Endodermal cell (in vitro differentiated cells): ENCODE results near the gene RNF126. TPM values are rescaled to one million over a fixed set of nuclear protein-coding genes. Genes with fewer than 3 reads are reported as not detected.

Experiments used
- DNase-seq: peaks from one replicate; pipeline ENCODE4 v3.0.0-alpha.2; 2017
- H3K27ac ChIP-seq: 2 replicates; pipeline ENCODE4 v1.5.1; 2013; ENCODE audit warnings: mild to moderate bottlenecking, low read depth, low read length, moderate library complexity
- H3K27me3 ChIP-seq: 2 replicates; pipeline ENCODE4 v1.6.1; 2013; ENCODE audit warnings: mild to moderate bottlenecking, low read length, moderate library complexity; ENCODE audit not compliant: insufficient read depth, control insufficient read depth, poor library complexity, severe bottlenecking
- H3K36me3 ChIP-seq: 2 replicates; pipeline ENCODE4 v1.7.0; 2013; ENCODE audit warnings: mild to moderate bottlenecking, low read length, moderate library complexity; ENCODE audit not compliant: control insufficient read depth, insufficient read depth
- H3K4me1 ChIP-seq: one replicate; pipeline ENCODE4 v1.7.0; 2013; ENCODE audit warnings: low read length; ENCODE audit not compliant: control insufficient read depth, insufficient read depth
- H3K4me3 ChIP-seq: 2 replicates; pipeline ENCODE4 v1.5.1; 2013; ENCODE audit warnings: mild to moderate bottlenecking, low read length, moderate library complexity
- H3K9ac ChIP-seq: 2 replicates; pipeline ENCODE4 v1.6.1; 2013; ENCODE audit warnings: mild to moderate bottlenecking, low read length, moderate library complexity; ENCODE audit not compliant: poor library complexity, severe bottlenecking; ENCODE audit errors: extremely low read depth
- H3K9me3 ChIP-seq: 2 replicates; pipeline ENCODE4 v1.6.1; 2013; ENCODE audit warnings: mild to moderate bottlenecking, low read length, moderate library complexity; ENCODE audit not compliant: control insufficient read depth
- H3K27ac Mint-ChIP-seq: 2 replicates; pipeline ENCODE4 v1.8.0; 2020; ENCODE audit warnings: mixed read lengths
- H3K27me3 Mint-ChIP-seq: 2 replicates; pipeline ENCODE4 v1.8.0; 2021; ENCODE audit warnings: mild to moderate bottlenecking, mixed read lengths; ENCODE audit not compliant: insufficient read depth
- H3K36me3 Mint-ChIP-seq: 2 replicates; pipeline ENCODE4 v1.8.0; 2020; ENCODE audit warnings: low read depth, mixed read lengths
- H3K4me1 Mint-ChIP-seq: 2 replicates; pipeline ENCODE4 v1.8.0; 2020; ENCODE audit warnings: mixed read lengths
- H3K4me3 Mint-ChIP-seq: 2 replicates; pipeline ENCODE4 v1.8.0; 2020; ENCODE audit warnings: mild to moderate bottlenecking, moderate library complexity, mixed read lengths
- H3K9me3 Mint-ChIP-seq: 2 replicates; pipeline ENCODE4 v1.8.0; 2020; ENCODE audit warnings: mild to moderate bottlenecking, mixed read lengths
- WGBS, 2 experiments: methylation state at CpG; one replicate each; pipeline versions ENCODE4 v1.1.5 to v1.1.7; 2013; ENCODE audit warnings: missing lambda C conversion rate in 2 of 2, mixed read lengths in 1 of 2; ENCODE audit not compliant: insufficient coverage in 1 of 2, insufficient read length in 1 of 2; 5-methylcytosine and 5-hydroxymethylcytosine counted together
- total RNA-seq, 2 donors: library from RNA; stranded (reverse); fragmentation: NEBNext Ultra II Directional in 1 of 2; extraction: Animal tissue kit (Norgen Biotek cat#: 25700) in 1 of 2; gene quantifications; 2 replicates in 1 of 2; 3 replicates in 1 of 2; pipeline ENCODE4 v1.2.1, GENCODE V29; 2021
- TF ChIP-seq, protein P1 (sequence below): fragments of 200-600 bp; sonication (generic); conservative IDR thresholded peaks from 2 replicates; pipeline ENCODE4 v1.5.0; 2021; ENCODE audit warnings: antibody characterized with exemption, mild to moderate bottlenecking

RNF126 gene
- total RNA-seq, 2 donors from 2014 or later: 49.1 to 66.4 TPM

GRCh38 chr19:619286-620002 is 43.6 kb downstream of the RNF126 start:
- peaks cover 39% of the 10 kb centered on the region for H3K36me3 Mint-ChIP-seq
- no peaks in the 10 kb centered on the region for H3K27me3 ChIP-seq
- TF ChIP-seq, protein P1, sequence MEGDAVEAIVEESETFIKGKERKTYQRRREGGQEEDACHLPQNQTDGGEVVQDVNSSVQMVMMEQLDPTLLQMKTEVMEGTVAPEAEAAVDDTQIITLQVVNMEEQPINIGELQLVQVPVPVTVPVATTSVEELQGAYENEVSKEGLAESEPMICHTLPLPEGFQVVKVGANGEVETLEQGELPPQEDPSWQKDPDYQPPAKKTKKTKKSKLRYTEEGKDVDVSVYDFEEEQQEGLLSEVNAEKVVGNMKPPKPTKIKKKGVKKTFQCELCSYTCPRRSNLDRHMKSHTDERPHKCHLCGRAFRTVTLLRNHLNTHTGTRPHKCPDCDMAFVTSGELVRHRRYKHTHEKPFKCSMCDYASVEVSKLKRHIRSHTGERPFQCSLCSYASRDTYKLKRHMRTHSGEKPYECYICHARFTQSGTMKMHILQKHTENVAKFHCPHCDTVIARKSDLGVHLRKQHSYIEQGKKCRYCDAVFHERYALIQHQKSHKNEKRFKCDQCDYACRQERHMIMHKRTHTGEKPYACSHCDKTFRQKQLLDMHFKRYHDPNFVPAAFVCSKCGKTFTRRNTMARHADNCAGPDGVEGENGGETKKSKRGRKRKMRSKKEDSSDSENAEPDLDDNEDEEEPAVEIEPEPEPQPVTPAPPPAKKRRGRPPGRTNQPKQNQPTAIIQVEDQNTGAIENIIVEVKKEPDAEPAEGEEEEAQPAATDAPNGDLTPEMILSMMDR: no peak
- peaks cover 11% of the 10 kb centered on the region for H3K36me3 ChIP-seq
- H3K4me1 Mint-ChIP-seq: no peaks in the 10 kb centered on the region
- H3K9me3 Mint-ChIP-seq: no peaks in the 10 kb centered on the region
- no peak overlapping the region for H3K4me3 ChIP-seq
- H3K27me3 Mint-ChIP-seq: no peaks in the 10 kb centered on the region
- WGBS, 2 experiments: 95 to 98% methylated on average over 31 to 47 of the region's 47 CpGs
- H3K4me1 ChIP-seq: no peaks in the 10 kb centered on the region
- no peak overlapping the region for H3K27ac Mint-ChIP-seq
- no peak overlapping the region for H3K27ac ChIP-seq
- H3K9me3 ChIP-seq: no peaks in the 10 kb centered on the region
- no peak overlapping the region for H3K9ac ChIP-seq
- no peak overlapping the region for H3K4me3 Mint-ChIP-seq
- no peak for DNase-seq

DNA sequence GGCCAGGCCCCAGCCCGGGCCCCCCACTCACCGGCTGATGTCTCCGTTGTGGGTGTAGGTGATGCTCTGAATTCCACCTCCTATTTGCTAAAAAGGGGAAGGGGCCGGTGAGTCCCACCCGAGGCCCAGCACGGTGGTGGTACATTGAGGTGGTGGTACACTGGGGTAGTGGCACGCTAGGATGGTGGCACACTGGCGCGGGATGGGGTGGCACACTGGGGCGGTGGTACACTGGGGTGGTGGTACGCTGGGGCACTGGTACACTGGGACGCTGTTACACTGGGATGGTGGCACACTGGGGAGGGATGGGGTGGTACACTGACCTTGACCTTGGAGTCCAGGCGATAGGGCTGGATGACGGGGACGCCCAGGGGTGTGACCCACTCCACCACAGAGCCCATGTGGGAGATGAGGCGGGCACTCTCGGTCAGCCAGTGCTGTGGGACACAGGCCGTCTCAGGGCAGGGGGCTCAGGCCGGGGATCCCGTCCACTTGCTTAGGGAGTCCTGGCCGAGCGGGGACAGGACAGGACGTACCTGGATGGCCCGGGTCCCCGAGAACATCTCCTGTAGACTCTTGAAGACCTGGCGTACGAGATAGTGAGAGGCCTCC is 44.2 kb downstream of the RNF126 start:
- H3K4me1 ChIP-seq: no peaks in the 10 kb centered on the region
- peaks cover 40% of the 10 kb centered on the region for H3K36me3 Mint-ChIP-seq
- H3K4me1 Mint-ChIP-seq: no peaks in the 10 kb centered on the region
- 94 to 96% methylated on average over 15 to 27 of the region's 27 CpGs for WGBS, 2 experiments
- H3K27ac Mint-ChIP-seq: no peak overlapping the region
- no peaks in the 10 kb centered on the region for H3K27me3 Mint-ChIP-seq
- H3K27me3 ChIP-seq: no peaks in the 10 kb centered on the region
- no peaks in the 10 kb centered on the region for H3K9me3 Mint-ChIP-seq
- H3K4me3 ChIP-seq: no peak overlapping the region
- TF ChIP-seq, protein P1: no peak
- peaks cover 4% of the 10 kb centered on the region for H3K36me3 ChIP-seq
- H3K9ac ChIP-seq: no peak overlapping the region
- H3K9me3 ChIP-seq: no peaks in the 10 kb centered on the region
- DNase-seq: no peak
- H3K4me3 Mint-ChIP-seq: no peak overlapping the region
- no peak overlapping the region for H3K27ac ChIP-seq

DNA sequence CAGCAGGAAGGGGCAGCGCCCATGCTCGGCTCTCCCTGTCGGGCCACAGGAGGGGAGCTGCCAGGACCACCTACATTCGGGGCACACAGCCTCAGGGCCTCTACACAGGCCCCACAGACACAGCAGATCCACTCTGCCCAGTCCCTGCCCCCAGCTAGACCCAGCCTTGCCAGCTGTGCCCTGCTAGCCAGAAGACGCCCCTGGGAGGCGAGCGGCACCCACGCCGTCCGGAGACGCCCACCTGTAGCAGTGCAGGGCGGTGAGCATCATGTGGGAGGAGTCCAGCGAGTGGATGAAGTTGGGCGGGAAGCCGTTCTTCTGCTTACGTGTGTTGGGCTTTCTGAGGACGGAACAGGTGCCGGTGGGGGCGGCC is 44.8 kb downstream of the RNF126 start:
- Histone ChIP-seq H3K27ac (no peak overlapping the region), H3K36me3 (peaks cover 3% of the 10 kb centered on the region), H3K4me3 (no peak overlapping the region), H3K27me3 (no peaks in the 10 kb centered on the region), H3K9me3 (no peaks in the 10 kb centered on the region), H3K4me1 (no peaks in the 10 kb centered on the region), H3K9ac (no peak overlapping the region)
- Mint-ChIP-seq H3K9me3 (no peaks in the 10 kb centered on the region), H3K27me3 (no peaks in the 10 kb centered on the region), H3K36me3 (peaks cover 34% of the 10 kb centered on the region), H3K27ac (no peak overlapping the region), H3K4me3 (no peak overlapping the region), H3K4me1 (no peaks in the 10 kb centered on the region)
- WGBS, 2 experiments: 93 to 94% methylated on average over 18 to 19 of the region's 19 CpGs
- no peak for DNase-seq
- TF ChIP-seq, protein P1: no peak
